Urothelium cell line (cell line): ENCODE results near the gene PARVG.
A peak's percentile ranks its signal among the peaks of the same experiment; 100 is the strongest.

Source experiments
- DNase-seq: peaks from one replicate; pipeline ENCODE4 v3.0.0; 2011; ENCODE audit warnings: low spot score, mixed read lengths
- FAIRE-seq: peaks from 2 replicates; lab custom pipeline; 2011; peaks lifted over from hg19 to GRCh38; lab: Jason Lieb, UNC

The PARVG gene

DNA sequence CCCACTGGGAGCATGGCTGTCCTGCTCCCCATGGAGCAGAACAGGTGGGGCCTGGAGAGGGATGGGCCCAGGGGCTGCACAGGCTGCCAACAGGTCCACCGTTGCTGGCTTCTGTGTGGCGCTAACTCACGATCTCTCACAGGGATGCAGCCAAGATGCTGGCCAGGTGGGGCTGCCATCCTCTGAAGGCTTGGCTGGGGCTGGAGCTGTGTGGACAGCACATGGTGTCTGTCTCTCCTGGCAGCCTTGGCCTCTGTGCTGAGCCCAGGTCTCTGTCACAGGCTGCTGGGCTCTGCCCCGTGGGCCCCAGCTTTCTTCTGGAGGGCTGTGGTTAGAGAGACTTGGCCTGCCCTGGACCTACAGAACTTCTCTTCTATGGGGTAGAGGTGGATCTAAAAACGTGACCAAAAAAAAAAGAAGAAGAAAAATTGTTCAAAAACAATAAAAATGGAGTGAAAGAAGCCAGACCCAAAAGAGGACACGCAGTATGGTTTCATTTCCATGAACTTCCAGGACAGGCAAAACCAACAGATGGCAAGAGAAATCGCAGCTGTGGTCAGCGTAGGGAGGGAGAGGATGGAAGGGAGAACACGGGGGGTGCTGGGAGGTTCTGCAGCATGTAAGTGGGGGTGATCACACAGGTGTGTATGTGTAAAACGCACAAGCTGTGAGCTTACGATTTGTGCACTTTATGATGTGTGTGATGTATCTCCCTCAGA, 12.2 kb downstream of the PARVG start:
- peak; percentile 32 for DNase-seq

DNA sequence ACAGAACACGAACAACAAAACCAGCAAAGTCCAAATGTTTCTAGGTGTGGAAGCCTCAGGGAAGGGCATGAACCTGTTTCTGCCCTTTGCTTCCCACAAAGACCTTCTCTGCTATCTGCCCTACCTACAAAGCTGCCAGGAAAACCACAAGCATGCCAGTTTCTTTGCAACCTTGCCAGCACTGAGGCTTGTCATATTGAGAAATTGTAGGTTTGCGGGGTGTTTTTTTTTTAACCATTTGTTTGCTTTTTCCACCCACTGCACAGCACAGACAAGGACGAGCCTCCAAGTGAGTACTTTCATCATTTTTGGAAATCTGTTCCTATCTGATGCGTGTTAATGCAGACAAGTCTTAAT, 12.8 kb downstream of the PARVG start:
- DNase-seq = peak; percentile 64
- FAIRE-seq = no peak

More for the DNA sequence above, 12.2 kb downstream of the PARVG start:
- peak; percentile 17 for FAIRE-seq

DNA sequence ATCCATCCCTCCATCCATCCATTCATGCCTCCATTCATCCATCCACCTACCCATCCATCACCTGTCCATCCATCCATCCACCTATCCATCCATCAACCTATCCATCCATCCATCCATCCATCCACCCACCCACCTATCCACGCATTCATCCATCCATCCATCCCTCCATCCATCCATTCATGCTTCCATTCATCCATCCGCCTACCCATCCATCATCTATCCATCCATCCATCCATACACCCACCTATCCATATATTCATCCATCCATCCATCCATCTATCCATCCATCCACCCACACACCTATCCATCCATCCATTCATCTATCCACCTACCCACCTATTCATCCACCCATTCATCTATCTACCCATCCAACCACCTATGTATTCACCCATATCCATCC, 13.8 kb downstream of the PARVG start:
- FAIRE-seq = no peak
- no peak for DNase-seq

DNA sequence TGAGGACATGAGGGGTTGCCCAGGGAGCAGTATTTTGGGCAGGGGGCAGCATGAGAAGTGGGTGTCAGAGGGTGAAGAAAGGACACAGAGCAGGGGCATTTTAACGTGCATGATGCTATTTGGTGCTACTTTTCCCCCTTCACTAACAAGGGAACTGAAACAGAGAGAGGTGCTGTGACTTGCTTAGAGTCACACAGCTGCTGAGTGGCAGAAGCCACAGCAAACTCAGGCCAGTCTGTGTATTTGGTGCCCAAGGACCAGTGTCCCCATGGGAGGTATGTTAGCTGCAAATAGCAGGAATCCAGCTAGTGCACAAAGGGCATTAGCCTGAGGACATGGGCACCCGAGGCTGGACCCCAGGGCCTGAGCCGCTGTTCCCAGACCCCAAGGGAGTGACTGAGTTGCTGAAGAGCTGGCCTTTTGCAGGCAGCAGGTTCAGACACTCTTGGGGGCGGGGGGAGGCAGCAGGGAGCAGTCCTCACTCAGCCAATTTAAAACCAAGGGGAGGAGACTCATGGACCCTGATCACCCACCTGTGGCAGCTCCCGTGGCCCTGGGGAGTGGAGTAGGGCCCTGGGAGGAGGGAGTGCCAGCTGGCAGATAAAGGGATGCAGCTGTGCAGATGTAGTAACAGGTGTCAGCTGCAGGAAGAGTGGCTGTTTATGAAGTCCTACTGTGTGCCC, 14.6 kb downstream of the PARVG start:
- FAIRE-seq (no peak), DNase-seq (no peak)

DNA sequence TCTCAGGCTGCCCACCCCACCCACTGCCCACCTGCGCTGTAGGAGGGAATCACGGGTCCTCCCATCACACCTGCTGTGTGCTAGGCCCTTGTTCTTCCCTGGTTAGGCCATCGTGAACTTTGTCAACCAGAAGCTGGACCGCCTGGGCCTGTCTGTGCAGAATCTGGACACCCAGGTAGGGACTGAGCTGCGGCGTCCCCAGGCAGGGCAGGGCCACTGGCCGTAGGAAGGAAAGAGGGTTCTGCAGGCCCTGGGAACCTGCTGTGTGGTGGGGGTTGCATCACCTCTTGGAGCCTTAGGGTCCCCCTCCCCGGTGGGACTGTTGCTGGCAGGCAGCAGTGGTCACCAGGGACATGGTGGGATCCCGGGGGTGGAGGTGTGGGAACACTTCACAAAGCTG, 15.5 kb downstream of the PARVG start:
- FAIRE-seq = no peak
- no peak for DNase-seq

DNA sequence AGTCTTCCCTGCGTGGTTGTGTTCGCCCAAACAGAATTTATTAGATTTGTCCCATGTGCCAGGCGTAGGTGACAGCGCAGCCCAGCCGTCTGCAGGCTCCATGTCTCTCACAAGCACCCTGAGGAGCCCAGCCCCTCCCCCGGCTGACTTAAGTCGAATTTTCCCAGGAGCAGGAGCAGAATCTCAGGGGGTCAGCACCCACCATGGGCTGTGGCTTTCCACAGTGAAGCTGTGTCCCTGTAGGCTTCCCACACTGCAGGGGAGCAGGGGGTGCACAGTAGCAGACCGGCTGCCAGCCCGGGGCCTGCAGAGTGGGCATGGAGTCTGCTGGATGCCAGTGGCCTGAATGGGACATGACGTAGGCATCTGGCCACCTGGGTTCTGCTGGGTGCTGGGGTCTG, 16.0 kb downstream of the PARVG start:
- no peak for FAIRE-seq
- DNase-seq = no peak

DNA sequence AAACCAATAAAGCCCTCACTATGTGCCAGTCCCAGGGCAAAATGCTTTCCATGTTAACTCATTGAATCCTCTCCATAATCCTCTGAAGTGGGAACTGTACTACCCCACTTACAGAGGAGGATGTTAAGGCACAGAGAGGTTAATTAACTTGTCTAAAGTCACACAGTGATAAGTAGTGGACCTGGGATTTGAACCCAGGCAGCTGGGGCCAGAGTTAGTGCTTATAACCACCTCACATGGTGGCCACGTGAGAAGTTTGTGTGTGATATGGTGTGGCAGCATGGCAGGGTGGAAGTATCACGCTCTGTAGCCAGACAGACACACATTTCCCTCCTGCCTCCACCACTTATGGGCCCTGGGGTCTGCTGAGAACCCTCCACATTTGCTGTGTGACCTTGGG, 16.5 kb downstream of the PARVG start:
- DNase-seq = no peak
- FAIRE-seq = no peak

DNA sequence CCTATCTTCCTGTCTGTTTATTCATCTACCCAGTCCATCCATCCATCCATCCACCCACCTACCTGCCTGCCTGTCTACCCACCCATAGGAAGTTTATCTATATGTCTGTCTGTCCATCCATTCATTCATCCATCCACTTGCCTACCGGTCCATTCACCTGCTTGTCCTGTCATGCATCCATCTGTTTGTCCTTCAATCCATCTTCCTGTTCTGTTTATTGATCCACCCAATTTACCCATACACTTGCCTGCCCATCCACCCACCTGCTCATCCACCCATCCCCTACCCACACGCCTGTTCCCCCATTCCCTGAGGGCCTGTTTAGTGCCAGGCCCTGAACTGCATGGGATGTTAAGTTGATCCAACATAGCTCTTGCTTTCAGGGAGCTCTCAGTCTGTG, 18.4 kb downstream of the PARVG start:
- FAIRE-seq = peak; percentile 53
- no peak for DNase-seq

DNA sequence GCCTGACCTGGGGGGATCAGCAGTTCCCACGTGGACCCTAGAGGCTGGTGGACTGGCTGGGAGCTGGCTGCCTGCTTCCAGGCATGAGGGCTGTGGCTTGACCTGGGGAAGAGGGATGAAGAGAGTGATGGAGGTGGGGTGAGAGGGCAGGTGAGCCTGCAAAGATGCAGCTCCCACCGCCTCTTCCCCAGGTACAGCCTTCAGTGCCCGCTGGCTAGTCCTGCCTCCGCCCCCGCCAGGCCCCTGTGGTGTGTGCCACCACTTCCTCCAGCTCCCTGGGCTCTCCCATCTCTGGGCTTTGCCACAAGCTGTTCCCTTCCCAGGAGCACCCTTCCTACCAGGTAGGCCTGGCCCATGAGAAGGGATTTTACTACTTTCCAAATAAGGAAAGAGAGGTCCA, 19.1 kb downstream of the PARVG start:
- DNase-seq = no peak
- peak; percentile 9 for FAIRE-seq

DNA sequence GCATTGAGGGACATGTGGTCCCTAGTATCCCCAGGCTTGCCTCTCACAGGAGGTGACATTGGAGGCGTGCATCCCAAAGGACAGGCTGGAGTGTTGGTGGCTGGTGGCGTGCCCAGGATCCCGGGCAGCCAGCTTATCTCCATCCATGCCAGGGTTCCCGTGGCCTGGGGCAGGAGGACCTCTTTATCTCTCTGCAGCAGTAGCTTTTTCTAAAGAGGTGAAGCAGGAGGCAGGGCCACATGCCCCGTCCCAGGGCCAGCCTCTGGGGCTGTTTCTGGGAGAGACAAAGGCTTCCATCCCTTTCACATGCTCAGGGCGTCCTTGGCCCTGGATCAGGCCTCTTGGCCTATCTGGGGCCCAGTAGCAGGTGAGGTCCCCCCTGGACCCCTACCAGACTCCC, 19.7 kb downstream of the PARVG start:
- FAIRE-seq (no peak), DNase-seq (no peak)

DNA sequence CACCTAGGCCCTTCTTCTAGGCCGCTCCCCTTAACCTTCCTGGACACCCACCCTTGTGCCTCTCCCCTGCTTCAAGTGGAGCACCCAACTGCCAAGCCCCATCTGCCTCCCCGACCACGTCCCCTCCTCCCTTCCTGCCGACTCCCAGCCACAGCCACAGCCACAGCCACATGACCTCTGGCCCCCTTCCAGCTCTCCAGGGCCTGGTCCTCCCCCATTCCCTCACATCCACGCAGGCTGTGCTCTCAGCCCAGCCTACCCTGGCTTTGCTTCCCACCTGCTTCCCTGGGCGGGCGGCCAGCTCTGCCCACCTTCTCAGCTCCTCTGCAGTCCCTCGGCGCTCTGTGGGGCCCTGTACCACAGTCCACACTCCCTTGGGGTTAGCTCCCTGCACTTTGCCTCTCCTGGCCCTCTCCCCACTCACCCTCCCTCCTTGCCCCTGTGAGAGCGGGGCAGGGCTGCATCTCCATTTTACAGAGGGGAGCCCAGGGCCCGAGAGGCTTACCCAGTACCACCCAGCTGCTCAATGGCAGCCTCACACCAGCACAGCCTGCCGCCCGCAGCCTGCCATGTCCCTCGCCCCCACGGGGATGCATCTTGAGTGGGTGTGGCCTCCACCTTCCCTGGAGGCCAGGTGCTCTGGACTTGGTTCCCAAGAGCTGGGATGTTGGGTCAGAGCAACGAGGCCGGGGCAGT, 20.3 kb downstream of the PARVG start:
- DNase-seq = no peak
- peak; percentile 35 for FAIRE-seq

DNA sequence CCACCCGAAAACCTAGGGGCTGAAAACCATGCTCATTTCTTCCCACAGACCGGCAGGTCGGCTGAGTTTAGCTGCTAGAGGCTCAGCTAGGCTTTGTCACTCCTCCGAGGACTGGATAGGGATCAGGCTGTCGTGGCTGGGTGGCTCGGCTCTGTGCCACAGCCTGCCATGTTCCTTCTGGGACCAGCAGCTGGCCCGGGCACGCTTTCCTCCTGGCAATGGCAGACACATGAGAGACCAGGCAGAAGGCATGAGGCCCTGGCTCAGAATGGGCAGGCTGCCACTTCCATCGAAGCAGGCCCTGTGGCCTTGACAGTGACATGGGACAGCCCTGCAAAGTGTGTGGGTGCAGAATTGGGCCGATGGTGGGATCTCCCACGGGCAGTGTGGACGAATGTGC, 20.9 kb downstream of the PARVG start:
- DNase-seq = no peak
- no peak for FAIRE-seq

DNA sequence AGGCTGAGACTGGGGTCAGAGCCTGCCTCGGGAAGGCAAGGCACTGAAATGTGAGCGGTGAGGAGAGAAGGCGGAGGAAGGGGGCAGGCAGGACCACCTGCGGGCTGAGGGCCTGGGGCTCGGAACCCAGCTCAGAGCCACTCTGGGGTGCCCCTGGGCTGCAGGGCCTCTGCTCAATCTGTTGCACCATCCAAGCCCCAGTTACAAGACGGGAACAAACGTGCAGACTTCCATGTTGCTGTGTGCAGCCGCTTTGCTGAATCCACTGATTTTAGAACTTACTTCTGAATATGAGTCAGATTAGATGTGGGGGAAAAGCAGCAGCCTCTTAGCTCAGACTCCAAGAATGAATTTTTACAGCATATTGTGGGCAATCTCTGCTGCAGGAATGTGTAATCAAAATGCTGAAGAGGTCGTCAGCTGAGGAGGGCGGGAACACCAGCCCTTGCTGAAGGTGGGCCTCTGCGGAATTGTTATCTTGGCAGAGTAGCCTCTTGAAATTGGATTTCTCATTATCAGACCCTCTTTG, 21.6 kb downstream of the PARVG start:
- DNase-seq (peak; percentile 66), FAIRE-seq (no peak)

DNA sequence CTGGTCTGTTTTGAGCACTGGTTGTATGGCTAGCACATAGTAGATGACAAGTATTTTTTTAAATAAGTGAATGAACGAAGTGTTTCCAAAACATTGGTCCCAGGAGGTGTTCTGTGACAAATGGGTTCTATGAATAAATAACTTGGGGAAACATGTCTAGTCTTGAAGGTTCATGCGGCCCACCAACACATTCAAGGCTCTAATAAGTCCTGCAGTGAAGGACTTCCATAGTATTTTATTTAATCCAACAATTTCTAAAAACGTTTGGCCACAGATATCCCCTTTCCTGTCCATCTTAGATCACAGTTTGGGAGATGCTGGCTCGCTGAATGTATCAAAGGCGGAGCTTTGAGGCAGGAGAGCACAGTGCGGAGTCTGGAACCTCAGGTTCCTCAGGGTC, 22.5 kb downstream of the PARVG start:
- FAIRE-seq (no peak), DNase-seq (no peak)

DNA sequence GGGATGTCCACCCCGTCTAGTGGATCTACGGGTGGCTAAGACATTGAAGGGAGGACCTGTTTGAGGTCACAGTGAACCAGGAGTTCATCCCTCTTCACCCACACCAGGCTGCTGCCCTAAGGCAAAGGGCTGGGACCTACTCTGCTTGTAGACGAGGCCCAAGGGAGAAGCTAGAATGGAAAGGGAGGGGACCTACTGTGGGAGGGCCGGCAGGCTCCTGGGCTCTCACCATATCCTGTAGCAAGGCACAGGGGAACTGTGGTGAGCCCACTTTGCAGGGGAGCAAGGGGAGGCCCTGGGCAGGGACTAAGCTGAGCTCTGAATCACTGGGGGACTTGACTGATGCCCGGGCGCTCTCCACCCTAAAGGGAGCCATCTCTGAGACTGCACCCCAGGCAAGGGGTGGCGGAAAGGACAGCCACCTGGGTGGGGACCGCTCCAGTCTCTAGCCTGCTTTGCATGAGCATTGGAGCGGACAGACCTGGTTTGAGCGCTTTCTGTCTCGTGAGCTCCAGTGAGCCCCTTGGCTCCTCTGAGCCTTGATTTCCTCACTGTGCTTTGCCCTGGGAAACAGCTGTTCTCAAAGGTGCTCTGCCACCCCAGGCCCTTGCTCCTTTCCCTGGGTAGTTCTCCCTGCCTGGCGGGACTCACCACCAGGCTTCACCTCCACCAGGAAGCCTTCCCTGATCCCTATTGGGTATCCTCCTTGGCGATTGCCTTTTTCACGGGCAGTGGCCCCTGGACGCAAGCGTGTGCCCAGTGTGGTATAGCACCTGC, 24.2 kb downstream of the PARVG start:
- FAIRE-seq = no peak
- no peak for DNase-seq

DNA sequence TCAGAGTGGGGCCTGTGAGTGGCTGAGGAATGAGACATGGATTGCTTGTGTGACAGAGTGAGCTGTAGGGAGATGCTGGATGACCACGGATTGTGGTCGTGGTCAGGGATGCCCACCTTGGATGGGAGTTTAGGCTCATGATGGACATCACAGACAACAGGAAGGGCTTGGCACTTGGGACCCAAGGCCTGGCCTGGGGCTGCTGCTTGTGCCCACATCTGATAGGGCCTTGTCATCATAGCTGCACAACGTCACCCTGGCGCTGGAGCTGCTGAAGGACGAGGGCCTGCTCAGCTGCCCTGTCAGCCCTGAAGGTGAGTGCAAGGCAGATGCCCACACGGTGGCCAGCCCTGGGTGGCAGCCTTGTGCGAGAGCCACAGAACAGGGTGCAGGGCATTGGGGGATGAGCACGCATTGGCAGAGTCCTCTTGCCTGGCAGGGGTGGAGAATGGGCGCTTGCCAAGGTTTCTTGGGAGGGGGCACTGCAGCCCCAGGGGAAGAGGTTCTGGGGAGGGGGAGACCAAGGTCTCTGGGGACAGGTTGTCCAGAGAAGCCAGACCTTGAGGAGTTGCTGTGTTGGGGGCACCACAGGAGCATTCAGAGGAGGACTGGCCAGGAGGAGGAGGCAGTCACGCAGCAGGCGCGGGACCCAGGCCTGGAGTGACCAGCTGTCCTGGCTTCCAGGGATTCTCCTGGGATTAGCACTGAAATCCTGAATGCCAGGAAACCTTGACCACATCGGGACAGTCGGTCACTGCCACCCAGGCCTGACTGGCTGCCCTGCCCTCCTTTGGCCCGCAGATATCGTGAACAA, 25.0 kb downstream of the PARVG start:
- DNase-seq = no peak
- peak; percentile 68 for FAIRE-seq

DNA sequence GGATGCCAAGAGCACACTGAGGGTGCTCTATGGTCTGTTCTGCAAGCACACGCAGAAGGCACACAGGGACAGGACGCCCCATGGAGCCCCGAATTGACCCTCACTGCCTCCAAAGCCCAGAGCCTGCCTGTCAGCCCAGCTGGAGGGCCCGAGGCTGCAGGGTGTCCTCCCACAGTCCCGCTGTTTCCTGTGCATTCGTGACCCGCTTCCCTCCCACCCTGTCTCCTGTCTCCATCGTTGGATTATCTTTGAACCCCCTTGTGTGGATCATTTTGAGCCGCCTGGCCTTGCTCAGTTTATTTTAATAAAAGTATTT, 25.6 kb downstream of the PARVG start:
- FAIRE-seq = peak; percentile 13
- DNase-seq = no peak

DNA sequence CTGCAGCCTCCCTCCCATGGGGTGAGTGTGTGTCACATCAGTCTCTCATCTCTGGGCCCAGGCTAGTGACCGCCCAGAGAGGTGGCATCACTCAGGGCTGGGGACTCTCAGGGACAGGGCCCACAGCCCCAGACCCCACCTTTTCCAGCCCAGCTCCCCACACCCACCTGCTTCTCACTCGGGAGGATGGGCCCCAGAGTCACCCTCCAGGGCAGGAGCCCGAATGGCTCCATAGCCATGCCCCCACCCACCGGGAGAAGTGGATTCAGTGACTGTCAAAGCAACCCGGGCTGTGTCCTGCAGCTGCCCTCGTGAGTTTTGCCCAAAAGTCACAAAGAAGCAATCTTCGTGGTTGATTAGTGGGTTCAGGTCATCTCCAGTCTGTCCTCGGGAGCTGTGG, 26.0 kb downstream of the PARVG start:
- FAIRE-seq = no peak
- DNase-seq = no peak

DNA sequence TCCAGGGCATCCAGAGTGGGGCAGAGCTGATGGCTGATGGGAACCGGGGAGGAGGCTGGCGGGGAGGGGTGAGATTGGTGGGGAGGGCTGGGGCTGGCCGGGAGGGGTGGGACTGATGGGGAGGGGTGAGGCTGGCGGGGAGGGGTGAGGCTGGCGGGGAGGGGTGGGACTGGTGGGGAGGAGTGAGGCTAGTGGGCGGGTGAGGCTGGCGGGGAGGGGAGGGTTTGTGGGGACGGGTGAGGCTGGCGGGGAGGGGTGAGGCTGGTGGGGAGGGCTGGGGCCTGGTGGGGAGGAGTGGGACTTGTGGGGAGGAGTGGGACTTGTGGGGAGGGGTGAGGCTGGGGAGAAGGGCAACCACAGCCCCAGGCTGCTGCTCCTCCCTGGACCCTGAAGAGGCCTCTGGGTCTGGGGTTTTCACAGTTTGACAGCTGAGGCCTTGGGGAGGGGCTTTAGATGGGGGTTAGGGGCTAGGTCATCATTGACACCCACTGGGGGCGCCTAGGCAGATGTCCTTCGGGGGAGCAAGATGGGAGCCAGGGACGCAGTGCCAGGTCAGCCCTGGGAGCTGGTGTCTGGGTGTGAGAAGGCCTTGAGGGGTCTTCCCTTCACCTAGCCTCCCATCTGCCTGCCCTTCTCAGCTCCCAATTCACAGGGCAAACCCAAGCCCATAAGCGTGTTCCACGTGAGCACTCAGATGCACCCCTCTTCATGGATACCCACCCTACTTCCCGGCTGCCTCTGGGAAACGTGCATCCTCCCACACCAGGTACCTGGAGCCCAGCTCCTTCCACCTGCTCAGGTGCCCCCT, 26.7 kb downstream of the PARVG start:
- DNase-seq (no peak), FAIRE-seq (no peak)

DNA sequence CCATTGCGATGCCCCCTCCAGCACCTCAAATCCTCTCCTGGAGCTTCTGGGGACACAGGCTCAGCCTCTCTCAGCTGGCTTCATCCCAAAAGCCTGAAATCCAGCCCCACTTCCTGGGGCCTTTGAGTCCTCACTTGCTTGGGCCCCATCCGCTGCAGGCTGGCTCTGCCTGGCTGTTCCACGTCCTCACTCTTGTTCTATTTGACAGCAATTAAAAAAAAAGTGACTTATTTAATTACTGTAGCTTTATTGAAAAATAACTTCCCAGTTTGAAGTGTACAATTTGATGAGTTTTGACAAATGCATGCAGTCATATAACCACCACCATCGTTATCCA, 27.2 kb downstream of the PARVG start:
- FAIRE-seq (no peak), DNase-seq (no peak)
